Kidney (tissue), 14 donors: Measurements from ENCODE around the gene XRCC6. TPM values are rescaled to one million over a fixed set of nuclear protein-coding genes. Genes with fewer than 3 reads are reported as not detected.

Experiments
- DNase-seq, 5 donors: peaks; one replicate each; pipeline ENCODE4 v3.0.0-alpha.2; 2013 to 2020
- FAIRE-seq: peaks from 2 replicates; lab custom pipeline; 2012; peaks lifted over from hg19 to GRCh38; lab: Jason Lieb, UNC
- H3K27ac ChIP-seq, 2 donors: one replicate each; pipeline ENCODE4 v1.7.0; 2013; ENCODE audit warnings: low read depth in 2 of 2, low read length in 2 of 2, inconsistent platforms in 1 of 2
- H3K27me3 ChIP-seq: one replicate; pipeline ENCODE4 v1.7.1; 2013; ENCODE audit warnings: low read length, inconsistent platforms; ENCODE audit not compliant: control insufficient read depth, insufficient read depth
- H3K36me3 ChIP-seq, 3 donors: one replicate each; pipeline versions ENCODE4 v1.7.0 to v1.7.1; 2013; ENCODE audit warnings: low read length in 3 of 3, control low read depth in 1 of 3, inconsistent platforms in 1 of 3; ENCODE audit not compliant: insufficient read depth in 3 of 3, control insufficient read depth in 2 of 3
- H3K4me1 ChIP-seq, 3 donors: one replicate each; pipeline versions ENCODE4 v1.7.0 to v1.7.1; 2013; ENCODE audit warnings: low read length in 3 of 3, inconsistent platforms in 1 of 3, low read depth in 1 of 3; ENCODE audit not compliant: control insufficient read depth in 2 of 3, insufficient read depth in 2 of 3
- H3K4me3 ChIP-seq, 3 donors: one replicate each; pipeline versions ENCODE4 v1.7.0 to v1.8.1; 2013; ENCODE audit warnings: low read length in 3 of 3, control low read depth in 1 of 3, inconsistent platforms in 1 of 3
- H3K9ac ChIP-seq, 3 donors: one replicate each; pipeline versions ENCODE4 v1.7.0 to v1.7.1; 2013; ENCODE audit warnings: low read length in 3 of 3, control low read depth in 1 of 3, inconsistent platforms in 1 of 3
- H3K9me3 ChIP-seq, 3 donors: one replicate each; pipeline versions ENCODE4 v1.7.0 to v1.7.1; 2013; ENCODE audit warnings: low read length in 3 of 3, control low read depth in 1 of 3, inconsistent platforms in 1 of 3; ENCODE audit not compliant: control insufficient read depth in 2 of 3, insufficient read depth in 1 of 3
- intact Hi-C: fragments of 100-400 bp; cut with DNase I; formaldehyde crosslinking; loops from one replicate; pipeline ENCODE4 v1.11.1; 2022
- polyA plus RNA-seq: library from polyadenylated mRNA; stranded (reverse); fragments of 350-450 nt; fragmentation: Illumina TruSeq; extraction: RNeasy Lipid Tissue Mini Kit (QIAGEN cat#74804); gene quantifications from one replicate; pipeline ENCODE4 v1.2.3, GENCODE V29; 2014; ENCODE audit warnings: low read depth, low replicate concordance; ENCODE audit not compliant: insufficient read depth
- total RNA-seq: library from RNA; stranded (reverse); fragmentation: NEBNext Ultra II Directional; extraction: Animal tissue kit (Norgen Biotek cat#: 25700); gene quantifications from one replicate; pipeline ENCODE4 v1.2.1, GENCODE V29; 2021
- TF ChIP-seq, protein P1 (sequence below): IDR thresholded peaks from 3 replicates; pipeline ENCODE4 v1.5.1; 2012; ENCODE audit warnings: mild to moderate bottlenecking, moderate library complexity, borderline replicate concordance; ENCODE audit not compliant: insufficient read depth; ENCODE audit errors: extremely low read depth
- donor health status: control.
- donor health status: control.
- donor health status: control.
- donor health status: control.
- donor health status: control.
- donor health status: DM: yes; HTN: yes; CAD: no.
- donor health status: Normal renal cell carcinoma (clear cell type).

Gene XRCC6
- total and polyA plus RNA-seq, 2 donors from 2014 or later, result 168 to 183 TPM

DNA sequence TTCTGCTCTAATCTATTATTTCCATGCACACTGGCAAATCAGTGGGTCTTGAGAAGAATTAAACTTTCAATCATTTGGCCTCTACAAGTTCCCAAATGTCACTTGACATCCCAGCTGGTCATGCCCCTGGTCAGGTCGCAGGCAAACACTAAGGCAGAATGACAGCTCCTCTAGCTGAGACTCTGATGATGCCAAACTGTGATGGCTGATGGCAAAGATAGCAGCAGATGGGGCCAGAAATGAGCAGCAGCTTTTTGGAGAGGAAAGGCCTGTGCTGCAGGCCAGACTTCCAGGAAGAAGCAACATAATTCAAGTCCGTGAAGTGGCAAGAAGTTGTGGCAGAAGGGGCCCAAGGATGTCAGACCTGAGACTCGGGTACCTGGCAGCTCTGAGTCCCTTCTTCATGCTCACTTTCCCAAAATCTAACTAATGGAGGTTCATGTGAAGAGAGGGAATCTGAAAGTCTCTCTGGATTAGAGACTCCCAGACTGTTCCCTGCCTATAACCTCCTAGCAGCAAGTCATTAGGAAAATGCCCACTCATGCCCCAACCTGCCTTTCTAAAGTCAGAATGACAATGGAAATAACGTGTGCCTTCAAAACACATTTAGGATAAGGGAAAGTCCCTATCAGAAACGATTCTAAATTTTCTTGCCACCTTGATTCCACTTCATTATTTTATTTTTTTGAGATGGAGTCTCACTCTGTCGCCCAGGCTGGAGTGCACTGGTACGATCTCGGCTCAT, 22.0 kb upstream of the XRCC6 start:
- H3K9ac ChIP-seq, result no peak overlapping the region
- H3K27ac ChIP-seq, result no peak overlapping the region
- FAIRE-seq (no peak), DNase-seq (peak in 1 of 5 donors; percentile 13)
- H3K4me1 ChIP-seq, result peaks cover 0 to 7% (median 0%) of the 10 kb centered on the region in 3 donors
- H3K4me3 ChIP-seq, result no peak overlapping the region
- H3K9me3 ChIP-seq, result no peaks in the 10 kb centered on the region
- TF ChIP-seq, protein P1, sequence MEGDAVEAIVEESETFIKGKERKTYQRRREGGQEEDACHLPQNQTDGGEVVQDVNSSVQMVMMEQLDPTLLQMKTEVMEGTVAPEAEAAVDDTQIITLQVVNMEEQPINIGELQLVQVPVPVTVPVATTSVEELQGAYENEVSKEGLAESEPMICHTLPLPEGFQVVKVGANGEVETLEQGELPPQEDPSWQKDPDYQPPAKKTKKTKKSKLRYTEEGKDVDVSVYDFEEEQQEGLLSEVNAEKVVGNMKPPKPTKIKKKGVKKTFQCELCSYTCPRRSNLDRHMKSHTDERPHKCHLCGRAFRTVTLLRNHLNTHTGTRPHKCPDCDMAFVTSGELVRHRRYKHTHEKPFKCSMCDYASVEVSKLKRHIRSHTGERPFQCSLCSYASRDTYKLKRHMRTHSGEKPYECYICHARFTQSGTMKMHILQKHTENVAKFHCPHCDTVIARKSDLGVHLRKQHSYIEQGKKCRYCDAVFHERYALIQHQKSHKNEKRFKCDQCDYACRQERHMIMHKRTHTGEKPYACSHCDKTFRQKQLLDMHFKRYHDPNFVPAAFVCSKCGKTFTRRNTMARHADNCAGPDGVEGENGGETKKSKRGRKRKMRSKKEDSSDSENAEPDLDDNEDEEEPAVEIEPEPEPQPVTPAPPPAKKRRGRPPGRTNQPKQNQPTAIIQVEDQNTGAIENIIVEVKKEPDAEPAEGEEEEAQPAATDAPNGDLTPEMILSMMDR, result no peak
- peaks cover 0 to 6% (median 4%) of the 10 kb centered on the region in 3 donors for H3K36me3 ChIP-seq
- intact Hi-C loops, result no loop called here
- no peaks in the 10 kb centered on the region for H3K27me3 ChIP-seq

DNA sequence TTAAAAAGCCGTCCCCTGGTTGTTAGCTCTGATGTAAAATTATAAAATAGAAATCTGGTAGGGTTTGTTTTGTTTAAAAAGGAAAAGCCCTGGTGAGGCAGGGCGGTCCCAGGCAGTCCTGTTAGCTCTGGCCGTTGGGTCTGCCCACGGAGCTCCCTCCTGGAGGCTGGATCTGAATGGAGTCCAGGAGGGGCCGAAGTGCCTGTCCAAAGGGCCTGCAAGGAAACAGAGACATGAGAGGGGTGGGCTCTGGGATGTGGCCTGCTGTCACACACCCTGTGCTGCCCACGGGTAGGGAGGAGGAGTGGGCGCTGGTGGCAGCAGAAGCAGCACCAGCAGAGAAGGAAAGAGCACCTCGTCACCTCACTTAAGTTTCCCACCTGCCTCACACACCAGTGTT, 20.1 kb upstream of the XRCC6 start:
- H3K4me1 ChIP-seq, result peaks cover 0 to 7% (median 0%) of the 10 kb centered on the region in 3 donors
- intact Hi-C loops, result no loop called here
- H3K27me3 ChIP-seq, result no peaks in the 10 kb centered on the region
- H3K27ac ChIP-seq, result no peak overlapping the region
- H3K36me3 ChIP-seq, result peaks cover 0 to 14% (median 10%) of the 10 kb centered on the region in 3 donors
- H3K4me3 ChIP-seq, result no peak overlapping the region
- H3K9ac ChIP-seq, result no peak overlapping the region
- TF ChIP-seq, protein P1, result no peak
- H3K9me3 ChIP-seq, result no peaks in the 10 kb centered on the region
- DNase-seq (peak in 1 of 5 donors; percentile 35), FAIRE-seq (no peak)

DNA sequence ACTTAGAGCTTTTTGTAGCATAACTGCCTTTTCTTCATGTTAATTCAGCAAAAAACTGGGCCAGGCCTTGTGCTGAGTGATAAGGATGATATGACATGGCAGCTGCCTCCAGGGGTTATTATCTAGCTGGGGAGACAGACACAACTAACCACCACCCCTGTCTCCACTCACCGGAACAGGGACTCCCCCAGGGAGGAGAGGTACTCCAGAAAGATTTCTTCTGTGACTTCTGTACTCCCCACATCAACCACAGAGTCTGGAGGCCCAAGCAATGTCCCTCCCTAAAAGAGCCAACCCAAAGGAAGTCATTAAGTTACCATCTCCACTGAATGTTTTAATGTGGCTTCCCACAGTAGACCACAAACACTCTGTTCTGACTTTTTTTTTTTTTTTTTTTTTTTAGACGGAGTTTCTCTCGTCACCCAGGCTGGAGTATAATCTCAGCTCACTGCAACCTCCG, 17.2 kb upstream of the XRCC6 start:
- peaks cover 0 to 17% (median 12%) of the 10 kb centered on the region in 3 donors for H3K36me3 ChIP-seq
- FAIRE-seq, result no peak

More for the DNA sequence above, 17.2 kb upstream of the XRCC6 start:
- Histone ChIP-seq H3K4me1 (no peaks in the 10 kb centered on the region), H3K27me3 (no peaks in the 10 kb centered on the region), H3K9ac (no peak overlapping the region), H3K27ac (no peak overlapping the region), H3K9me3 (no peaks in the 10 kb centered on the region), H3K4me3 (no peak overlapping the region)
- intact Hi-C loops, result no loop called here
- TF ChIP-seq, protein P1, result no peak
- peak in 1 of 5 donors; percentile 8 for DNase-seq
